Fibroblast of skin of left quadriceps (primary cell): ENCODE measurements around the gene HOMEZ.

Source experiments
- DNase-seq, 2 experiments: peaks; one replicate each; pipeline ENCODE4 v3.0.0-alpha.2; 2013; ENCODE audit warnings: low read depth in 2 of 2

The HOMEZ gene

DNA sequence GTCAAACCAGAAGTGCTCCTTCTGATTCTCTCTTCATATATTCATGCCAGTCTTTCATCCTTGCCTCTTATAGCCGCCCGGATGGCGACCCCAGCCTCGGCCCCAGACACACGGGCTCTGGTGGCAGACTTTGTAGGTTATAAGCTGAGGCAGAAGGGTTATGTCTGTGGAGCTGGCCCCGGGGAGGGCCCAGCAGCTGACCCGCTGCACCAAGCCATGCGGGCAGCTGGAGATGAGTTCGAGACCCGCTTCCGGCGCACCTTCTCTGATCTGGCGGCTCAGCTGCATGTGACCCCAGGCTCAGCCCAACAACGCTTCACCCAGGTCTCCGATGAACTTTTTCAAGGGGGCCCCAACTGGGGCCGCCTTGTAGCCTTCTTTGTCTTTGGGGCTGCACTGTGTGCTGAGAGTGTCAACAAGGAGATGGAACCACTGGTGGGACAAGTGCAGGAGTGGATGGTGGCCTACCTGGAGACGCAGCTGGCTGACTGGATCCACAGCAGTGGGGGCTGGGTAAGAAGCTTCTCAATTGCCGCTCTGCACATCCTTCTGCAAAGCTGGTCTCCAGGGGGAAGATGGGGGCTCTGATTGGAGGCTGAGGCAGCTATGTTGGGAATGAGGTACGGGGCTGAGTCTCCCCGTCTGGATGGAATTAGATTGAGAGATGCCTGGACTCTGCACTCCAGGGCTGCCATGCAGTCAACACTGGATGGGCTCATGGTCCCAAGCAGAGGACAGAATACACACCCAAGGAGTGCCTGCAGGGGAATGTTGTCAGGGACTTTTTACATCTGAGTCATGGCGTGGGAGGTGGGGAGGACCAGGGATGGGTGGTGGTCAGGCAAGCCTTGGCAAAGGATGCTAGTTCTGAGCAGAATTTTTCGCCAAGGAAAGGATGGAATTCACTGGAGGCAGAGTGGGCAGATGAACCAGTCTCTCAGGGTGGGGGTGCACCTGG lies 22.0 kb upstream of the HOMEZ start:
- DNase-seq: no peak

DNA sequence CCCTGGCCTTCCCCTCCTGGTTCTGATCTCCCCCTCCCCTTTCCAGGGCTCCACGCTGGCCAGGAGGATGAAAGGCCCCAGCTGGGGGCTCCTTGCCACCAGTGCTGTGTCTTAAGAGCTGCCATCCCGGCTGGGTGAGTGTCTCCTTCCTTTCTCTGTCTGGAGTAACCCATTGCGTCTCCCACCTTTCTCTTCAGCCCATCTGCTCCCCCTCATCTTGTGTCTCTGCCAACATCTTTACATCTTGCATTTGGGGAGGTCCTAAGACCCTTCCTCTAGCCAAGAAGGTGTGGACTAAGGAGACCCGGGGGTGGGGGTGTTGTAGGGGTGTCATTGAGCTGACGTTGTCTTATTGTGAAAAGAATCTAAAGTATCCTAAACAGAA lies 21.2 kb upstream of the HOMEZ start:
- DNase-seq: no peak

DNA sequence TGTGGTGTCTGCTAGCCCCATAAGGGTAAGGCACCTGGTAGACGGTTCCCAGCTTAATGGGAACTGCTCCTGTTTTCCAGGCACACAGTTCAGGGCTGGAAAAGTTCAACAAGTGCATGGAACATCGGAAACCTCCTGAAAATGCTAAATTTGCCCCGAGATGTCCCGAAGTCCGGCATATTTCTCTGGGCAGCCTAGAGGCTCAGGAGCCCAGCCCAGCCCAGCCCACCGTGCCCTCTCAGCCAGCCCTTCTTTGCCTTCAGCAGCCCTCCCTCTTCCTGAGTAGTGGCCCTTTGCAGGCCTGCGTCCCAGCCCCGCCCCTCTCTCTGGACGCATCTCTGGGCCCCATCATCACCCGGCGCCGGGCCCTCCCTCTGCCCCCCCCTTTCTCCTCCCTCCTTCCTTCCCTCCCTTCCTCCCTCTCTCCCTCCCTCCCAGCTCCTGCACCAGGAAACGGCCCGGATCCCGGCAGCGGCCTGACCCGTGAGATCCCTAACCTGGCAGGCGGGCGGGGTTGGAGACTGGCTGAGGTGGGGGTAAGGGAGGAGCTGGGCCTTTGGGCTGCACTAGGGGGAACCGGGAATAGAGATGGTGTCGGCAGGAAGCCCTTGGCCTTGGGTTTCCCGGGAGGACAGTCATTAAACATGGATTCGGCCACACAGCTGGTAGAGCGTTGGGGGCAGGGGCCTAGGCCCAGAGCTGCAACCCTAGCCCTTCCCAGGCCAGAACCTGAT lies 20.6 kb upstream of the HOMEZ start, which contains the start of gene BCL2L2:
Gene BCL2L2, plus strand, starts transcription at position 422 of the 734 bp plus-strand sequence. CDS start 935 bp downstream, outside the sequence.
- DNase-seq: peak; percentile 69 to 71

DNA sequence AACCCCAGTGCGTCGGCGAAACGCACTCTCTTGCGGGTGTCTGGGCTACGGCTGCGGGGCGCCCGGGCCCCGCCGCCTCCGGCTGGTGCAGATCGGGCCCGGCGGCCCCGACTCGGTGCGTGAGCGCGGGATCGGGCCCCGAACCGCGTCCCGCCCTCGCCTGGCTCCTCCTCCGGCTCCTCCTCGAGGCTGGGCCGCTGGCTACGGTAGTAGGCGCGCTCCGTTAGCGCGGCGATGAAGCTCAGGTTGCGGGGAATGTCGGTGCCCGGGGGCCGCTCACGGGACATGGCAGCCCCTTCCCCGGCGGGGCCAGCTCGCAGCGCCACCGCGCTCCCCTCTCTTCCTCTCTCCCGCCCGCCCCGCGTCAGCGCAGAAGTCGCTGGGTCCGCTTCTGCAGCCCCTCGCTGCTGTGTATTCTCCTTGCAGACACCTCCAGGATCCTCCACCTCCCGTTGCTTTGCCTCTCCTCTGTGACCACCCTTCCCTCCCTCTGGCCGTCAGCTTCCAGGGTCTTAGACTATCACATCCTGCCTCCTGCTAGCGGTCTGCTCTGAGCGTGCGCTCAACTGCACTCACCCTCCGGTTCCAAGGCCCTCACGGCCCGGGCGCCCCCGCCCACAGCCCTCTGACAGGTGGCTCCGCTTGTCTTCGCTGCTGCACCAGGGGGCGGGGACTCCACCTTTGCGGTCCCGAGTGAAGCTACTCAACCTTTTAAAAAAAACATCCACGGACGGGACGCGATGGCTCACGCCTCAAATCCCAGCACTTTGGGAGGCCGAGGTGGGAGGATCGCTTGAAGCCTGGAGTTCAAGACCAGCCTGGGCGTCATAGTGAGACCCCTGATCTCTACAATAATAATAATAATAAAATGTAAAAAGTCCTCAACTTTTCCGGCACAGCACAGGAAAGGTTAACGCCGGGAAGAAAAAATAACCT lies 16.6 kb upstream of the HOMEZ start, which contains the start of gene PPP1R3E:
Gene PPP1R3E, minus strand, starts transcription at position 570 of the 936 bp plus-strand sequence. Its CDS starts 283 bp downstream, at position 287.
- DNase-seq: no peak

DNA sequence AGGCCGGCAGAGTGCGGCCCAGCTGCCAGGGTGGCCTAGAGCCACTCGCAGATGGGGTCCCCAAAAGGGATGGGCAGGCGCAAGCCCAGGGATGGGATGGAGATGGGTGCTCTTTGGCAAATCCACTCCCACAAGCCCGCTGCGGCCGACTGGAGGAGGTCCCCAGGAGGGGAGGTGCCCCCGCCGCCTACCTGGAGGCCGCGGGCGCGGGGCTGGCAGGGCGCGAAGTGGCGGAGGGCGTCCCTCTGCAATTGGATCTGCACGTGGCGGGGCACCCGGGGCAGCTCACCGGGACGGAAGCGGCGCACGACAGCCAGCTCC lies 16.0 kb upstream of the HOMEZ start:
- no peak for DNase-seq

DNA sequence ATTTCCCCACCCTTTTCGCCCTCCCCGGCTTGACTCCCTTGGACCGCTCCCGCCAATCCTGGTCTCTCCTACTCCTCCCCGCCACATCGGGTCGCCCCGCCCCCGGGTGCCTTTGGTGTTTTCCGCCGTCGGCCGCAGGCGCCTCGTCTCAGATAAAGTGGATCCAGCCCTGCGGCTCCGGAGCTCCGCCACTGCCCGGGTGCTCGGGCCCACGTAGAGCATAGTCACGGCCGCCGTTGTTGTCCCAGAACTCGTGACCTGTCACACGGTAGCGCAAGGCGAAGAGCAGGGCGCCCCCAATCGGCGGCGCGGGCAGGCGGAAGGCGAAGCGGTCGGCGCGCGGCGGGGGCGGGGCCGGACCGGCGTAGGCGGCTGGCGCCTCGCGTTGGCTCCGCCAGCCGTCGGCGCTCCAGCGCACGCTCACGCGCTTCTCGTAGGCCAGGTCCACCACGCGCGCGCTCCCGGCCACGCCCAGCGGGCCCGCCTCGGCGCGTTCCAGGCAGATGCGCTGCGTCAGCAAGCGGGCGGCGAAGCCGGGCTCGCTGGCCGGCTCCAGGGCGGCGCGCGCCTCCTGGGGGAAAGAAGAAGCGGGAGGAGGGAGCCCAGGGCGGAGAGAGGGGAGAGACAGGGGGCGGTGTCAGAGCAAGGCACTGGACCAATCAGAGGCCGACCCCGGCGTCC lies 15.5 kb upstream of the HOMEZ start:
- peak; percentile 97 to 98 for DNase-seq

DNA sequence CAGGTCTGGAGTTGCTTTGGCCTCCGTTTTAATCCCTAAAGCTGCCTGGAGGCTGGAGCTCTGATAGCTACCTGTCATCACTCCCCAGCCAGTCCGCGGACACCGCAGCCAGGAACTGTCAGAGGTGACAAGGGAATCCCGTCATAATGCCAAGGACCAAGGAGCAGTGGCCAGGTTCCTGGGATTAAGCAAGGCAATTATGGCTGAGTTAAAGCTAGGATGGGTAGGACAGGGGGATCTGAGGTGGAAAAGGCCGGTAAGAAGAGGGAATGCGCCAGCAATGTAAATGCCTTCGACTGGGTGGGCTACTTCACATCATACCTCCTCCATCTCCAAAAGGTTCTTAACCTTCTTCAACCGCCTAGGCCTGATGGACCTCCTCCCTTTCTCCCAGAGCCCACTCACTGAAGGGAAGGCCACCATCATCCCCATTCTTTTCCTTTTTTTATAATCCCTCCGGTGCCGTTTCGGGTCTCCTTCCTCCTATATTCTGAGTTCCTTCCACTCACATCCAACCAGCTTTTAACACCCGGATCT lies 14.8 kb upstream of the HOMEZ start:
- no peak for DNase-seq

DNA sequence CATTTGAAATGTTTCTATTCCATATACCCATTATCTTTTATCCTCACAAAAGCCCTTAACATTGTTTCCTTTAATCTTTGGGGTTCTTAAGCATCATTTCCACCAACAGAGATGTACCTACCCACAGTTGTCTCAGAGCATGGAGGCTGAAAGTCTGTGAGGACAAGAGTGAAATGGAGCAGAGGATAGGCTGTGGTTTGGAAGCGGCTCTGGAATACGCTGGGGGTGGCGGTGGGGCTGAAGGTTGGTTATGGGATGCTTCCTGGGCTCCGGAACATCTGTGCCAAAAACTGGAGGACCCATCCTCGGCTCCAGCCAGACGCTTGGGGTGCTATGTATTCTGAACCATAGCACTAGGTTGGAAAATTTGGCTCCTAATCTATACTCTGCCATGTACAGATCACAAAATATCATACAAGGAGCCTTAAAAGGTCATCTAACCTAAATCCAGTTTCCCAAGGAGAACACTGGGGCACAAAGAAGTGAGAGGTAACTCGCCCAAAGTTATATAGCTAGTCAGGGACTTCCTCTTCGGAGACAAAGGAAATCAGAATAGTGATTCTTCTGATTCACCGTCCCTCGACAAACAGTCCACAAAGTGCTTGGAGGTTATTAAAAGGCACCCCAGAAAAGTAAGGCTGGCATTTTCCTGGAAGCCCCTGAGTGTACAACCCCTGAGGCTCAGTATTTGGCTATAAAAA lies 14.2 kb upstream of the HOMEZ start:
- DNase-seq: no peak

DNA sequence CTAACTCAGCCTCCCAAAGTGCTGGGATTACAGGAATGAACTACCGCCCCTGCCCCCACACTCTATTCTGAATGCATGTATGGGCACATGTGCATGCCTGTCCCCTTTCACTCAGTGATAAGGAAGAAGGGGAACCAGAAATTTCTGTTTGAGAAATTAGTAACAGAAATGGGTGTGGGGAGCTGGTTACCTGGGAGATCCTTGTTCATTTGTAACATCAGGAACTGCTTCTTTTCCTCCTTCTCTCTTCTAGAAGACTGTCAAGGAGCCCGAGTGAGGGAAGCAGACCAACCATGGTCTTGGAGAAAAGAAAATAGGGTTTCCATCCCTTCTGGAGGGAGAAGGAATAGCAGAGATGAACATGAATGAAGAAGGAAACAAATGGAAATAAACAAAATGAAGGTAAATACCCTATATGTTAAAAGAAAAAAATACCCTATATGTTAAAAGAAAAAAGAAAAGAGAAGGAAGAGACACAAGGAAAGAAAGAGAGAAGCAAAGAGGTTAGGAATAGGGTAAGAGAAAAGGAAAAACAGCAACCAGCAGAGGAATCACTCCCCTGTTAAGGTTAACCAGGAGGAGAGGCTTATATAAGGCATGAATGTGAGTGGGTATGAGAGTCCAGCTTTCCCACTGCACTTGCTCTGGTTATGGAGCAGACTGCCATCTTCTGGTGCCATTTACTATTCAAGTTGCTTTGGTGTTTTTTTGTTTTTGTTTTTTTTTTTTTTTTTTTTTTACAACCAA lies 13.5 kb upstream of the HOMEZ start:
- no peak for DNase-seq

DNA sequence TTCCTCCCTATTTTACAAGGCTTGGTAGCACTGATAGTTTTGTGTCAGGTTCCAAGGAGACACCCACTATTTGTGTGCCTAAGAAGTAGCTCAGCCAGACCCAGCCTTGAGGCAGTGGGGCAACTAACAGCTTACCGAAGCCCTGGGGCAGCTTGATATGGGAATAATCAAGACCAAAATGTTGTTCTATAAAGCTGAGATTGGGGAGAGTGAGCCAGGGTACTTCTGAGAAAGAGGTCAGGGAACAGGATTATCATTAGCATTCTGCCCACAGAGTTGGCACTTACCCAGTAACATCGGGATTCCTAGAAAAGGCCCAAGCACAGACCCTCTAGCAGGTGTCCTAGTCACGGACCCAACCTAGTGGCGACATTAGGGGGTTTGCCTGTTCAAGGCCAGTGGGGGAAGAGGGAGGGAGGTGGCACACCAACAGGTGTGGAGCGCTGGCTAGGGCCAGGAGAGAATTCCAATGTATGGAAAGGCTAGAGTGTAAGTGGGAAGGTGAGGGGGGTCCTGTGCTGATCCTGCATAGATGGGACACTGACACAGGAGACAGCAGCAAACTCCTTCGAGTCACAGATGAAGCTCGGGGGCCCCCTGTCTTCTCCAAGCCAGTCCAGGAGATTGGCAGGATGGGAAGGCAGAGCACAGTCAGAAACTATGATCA lies 11.8 kb upstream of the HOMEZ start:
- DNase-seq: no peak

DNA sequence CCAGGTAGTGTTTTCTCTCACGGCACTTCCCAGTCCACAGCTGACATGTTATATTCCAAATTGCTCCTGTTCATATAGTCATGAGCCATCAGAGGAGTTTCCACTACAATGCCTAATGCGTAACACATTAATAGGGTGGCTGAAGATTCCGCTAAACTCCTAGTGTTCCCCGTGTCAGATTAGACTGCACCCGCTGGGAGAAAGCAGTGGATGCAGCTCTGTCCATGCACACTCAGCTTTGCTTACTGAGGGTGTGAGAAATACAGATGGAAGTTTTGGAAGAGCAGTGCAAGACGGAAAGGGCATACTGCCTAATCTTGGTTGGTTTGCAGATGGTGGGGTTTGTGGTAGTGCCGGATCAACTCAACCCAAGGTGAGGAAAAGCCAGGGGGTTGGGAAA lies 11.2 kb upstream of the HOMEZ start:
- DNase-seq: no peak

DNA sequence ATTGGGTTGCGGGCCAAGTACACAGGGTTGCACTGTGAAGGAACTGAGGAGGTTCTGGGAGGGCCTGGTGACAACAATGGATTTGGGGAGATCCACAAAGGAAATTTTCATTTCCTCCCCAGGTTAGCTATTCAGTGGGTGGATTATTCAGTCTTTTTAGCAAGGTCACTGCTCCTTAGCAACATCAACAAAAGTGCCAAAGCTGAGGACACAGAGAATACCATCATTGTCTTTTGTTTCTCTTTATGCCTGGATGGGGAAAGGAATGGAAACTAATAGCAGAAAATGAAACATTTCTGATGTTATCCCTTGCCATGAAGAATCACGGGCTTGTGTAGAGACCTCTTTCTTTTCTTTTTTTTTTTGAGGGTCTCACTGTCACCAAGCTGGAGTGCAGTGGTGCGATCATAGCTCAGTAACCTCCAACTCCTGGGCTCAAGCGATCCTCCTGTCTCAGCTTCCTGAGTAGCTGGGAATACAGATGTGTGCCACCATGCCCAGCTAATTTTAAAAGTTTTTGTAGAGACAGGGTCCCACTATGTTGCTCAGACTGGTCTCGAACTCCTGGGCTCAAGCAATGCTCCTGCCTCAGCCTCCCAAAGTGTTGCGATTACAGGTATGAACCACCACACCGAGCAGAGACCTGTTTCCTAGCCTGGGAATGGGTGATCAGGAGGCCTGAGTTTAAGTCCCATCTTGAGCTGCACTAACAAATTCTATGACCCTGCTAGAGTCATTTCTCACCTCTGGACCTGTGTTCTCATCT lies 10.3 kb upstream of the HOMEZ start:
- no peak for DNase-seq

DNA sequence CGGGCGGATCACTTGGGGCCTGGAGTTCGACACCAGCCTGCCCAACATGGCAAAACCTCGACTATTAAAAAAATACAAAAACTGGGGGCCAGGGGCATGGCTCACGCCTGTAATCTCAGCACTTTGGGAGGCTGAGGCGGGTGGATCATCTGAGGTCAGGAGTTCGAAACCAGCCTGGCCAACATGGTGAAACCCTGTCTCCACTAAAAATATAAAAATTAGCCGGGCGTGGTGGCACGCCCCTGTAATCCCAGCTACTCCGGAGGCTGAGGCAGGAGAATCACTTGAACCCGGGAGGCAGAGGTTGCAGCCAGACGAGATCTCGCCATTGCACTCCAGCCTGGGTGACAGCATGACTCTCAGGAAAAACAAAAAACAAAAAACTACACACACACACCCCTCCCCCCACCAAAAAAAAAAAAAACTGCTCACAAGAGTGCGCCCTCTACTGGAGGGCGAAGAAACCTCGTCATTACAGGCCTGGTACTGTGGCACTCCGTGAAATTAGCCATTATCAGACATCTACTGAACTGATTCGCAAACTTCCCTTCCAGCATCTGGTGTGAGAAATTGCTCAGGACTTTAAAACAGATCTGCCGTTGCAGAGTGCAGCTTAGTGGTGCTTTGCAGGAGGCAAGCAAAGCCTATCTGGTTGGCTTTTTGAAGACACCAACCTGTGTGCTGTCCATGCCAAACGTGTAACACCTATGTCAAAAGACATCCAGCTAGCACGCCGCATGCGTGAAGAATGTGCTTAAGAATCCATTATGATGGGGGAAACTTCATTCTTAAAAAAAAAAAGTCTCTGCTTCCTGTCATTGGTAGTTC lies 9.0 kb upstream of the HOMEZ start:
- DNase-seq: peak in 1 of 2 experiments; percentile 24

DNA sequence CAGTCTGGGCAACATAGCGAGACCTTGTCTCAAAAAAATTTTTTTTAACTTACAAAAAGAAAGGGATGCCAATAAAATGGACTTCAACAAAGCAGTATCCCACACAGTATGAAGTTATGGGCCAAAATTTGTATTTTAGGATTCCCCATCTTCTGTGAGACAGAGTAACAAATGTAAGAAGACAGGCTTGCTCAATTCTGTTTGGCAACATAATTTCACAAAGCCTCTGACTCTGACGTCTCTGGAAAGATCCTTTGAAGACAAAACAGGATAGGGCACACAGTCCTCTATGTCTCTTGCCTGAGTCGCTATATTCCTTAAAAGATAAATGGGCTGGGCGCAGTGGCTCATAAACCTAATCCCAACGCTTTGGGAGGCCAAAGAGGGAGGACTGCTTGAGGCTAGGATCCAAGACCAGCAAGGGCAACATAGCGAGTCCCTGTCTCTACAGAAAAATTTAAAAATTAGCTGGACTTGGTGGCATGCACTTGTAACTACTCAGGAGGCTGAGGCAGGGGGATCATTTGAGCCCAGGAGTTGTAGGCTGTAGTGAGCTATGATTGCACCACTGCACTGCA lies 1.1 kb upstream of the HOMEZ start:
- no peak for DNase-seq

DNA sequence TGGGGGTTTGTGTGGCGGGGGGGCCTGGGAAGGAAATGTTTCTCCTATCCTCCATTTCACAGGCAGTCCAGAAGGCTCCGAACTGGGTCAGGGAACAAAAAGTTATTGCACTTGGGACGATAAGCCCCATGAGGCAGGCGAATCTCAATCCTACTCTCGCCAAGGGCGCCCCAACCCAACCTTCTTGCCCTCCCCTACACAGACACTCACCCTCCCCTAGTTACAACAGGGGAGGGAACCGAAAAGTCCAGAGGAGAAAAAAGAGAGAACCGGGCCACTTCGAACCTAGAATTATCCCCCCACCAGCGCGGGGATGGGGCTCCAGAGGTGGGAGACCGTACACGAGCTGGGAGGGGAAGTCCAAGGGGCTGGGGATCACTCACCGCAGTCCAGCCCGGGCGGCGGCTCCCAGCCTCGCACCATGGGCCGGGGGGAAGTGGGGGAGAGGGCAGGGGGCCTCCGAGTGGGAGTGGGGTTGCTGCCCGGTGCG lies 357 bp downstream of the HOMEZ start:
- DNase-seq: no peak

DNA sequence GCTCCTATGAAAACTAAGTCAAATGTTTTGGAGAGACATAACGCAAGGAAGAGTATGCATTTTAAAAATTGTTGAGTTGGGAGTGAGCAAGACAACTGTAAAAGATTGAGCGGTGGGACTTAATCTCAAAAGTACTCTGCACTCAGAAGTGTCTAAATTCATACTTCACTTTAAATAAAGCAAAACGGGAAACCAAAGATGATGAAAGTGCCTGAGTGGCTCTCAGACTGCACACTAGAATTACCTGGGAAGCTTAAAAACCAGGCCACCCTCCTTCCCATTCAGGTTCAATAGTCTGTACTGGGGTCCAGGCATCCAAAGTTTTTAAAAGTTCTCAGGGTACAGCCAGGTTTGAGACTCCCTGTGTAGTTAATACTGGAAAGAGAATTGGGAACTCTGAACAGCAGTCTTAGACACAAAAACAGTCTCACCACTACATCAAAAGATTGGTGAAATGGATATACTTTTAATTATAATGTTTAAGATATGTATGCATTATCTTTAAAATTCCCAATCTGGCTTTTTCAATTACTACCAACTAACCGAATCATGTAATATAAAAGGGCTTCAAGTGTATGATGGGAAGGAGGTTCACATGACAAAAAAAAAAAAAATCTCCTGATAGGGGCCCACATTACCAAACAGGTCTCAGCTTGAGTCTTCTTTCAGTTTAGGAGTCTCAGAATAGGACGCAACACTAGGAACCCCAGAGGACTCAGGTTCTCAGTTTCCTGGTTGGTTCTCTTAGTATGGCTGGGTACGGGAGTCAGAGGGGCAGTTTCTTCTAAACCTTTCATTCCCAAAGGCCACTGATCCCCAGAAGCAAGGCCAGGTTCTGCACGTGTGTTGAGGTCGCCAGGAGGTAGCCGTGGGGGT lies 1.0 kb downstream of the HOMEZ start:
- no peak for DNase-seq
